ENCODE measurements around the gene ABHD6.

DNA sequence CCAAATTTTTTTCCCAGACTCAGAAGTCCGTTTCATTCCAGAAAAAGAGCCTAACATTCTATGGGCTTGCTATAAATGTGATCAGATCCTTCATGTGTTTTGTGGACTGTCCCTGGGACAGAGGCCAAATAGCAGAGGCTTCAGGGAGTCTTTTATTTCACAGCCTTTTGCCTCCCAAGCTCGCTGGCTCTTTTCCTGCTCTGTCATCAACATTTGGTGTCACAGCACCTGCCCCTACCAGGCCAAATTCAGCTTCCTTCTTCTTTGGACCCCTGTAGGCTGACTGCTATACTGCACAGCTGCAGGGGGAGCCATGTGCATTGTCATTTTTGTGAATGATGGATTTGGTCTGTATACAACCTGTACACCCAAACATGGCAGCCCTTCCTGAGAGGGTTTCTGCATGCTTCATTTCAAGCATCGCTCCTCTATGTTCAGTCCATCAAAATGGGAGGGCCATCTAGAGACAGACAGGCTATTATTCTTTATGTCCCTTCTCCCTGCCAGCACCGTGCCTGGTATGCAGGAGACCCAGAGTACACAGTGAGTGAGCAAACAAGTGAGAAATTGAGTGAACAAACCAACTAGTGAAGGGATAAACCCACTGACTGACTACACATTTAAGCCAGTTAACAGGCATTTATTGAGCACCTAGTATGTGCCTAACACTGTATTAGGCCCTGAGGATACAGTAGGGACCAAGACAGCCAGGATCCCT lies 50.6 kb downstream of the ABHD6 start:
- TF ChIP-seq, protein P1, sequence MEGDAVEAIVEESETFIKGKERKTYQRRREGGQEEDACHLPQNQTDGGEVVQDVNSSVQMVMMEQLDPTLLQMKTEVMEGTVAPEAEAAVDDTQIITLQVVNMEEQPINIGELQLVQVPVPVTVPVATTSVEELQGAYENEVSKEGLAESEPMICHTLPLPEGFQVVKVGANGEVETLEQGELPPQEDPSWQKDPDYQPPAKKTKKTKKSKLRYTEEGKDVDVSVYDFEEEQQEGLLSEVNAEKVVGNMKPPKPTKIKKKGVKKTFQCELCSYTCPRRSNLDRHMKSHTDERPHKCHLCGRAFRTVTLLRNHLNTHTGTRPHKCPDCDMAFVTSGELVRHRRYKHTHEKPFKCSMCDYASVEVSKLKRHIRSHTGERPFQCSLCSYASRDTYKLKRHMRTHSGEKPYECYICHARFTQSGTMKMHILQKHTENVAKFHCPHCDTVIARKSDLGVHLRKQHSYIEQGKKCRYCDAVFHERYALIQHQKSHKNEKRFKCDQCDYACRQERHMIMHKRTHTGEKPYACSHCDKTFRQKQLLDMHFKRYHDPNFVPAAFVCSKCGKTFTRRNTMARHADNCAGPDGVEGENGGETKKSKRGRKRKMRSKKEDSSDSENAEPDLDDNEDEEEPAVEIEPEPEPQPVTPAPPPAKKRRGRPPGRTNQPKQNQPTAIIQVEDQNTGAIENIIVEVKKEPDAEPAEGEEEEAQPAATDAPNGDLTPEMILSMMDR (IDR thresholded peaks at IDR 0.05): no peak
- TF ChIP-seq POLR2A (IDR thresholded peaks at IDR 0.05): no peak
